Epithelial cell of esophagus (primary cell): ENCODE data around the gene KIF15.

ENCODE experiments used
- DNase-seq: peaks from one replicate; pipeline ENCODE4 v3.0.0; 2010; ENCODE audit warnings: low read depth
- H3K4me3 ChIP-seq: 2 replicates; pipeline ENCODE4 v1.5.1; 2011; ENCODE audit warnings: mild to moderate bottlenecking, low read length, control low read depth
- CTCF ChIP-seq: IDR thresholded peaks from 2 replicates; pipeline ENCODE4 v1.5.1; 2011; ENCODE audit warnings: low read depth, mild to moderate bottlenecking, low read length, control low read depth, inconsistent platforms; ENCODE audit not compliant: insufficient read depth; ENCODE audit errors: missing control alignments

KIF15 gene

GRCh38 chr3:44890852-44891251 lies 129.3 kb downstream of the KIF15 start:
- no peak for DNase-seq
- no peak overlapping the region for H3K4me3 ChIP-seq
- no peak for TF ChIP-seq CTCF

GRCh38 chr3:44892689-44893088 lies 131.1 kb downstream of the KIF15 start:
- TF ChIP-seq CTCF, result no peak
- peak; percentile 67 for DNase-seq

GRCh38 chr3:44893097-44893496 lies 131.5 kb downstream of the KIF15 start:
- peak; percentile 88 for DNase-seq
- no peak overlapping the region for H3K4me3 ChIP-seq
- TF ChIP-seq CTCF, result no peak

More at GRCh38 chr3:44892689-44893088, 131.1 kb downstream of the KIF15 start:
- no peak overlapping the region for H3K4me3 ChIP-seq

GRCh38 chr3:44894485-44894884 lies 132.9 kb downstream of the KIF15 start:
- no peak overlapping the region for H3K4me3 ChIP-seq
- DNase-seq, result no peak
- TF ChIP-seq CTCF, result no peak

GRCh38 chr3:44896440-44896839 lies 134.8 kb downstream of the KIF15 start:
- DNase-seq, result no peak
- H3K4me3 ChIP-seq, result no peak overlapping the region
- TF ChIP-seq CTCF, result no peak

- TF ChIP-seq CTCF, result no peak
- H3K4me3 ChIP-seq, result no peak overlapping the region
- DNase-seq, result peak; percentile 28
Measured at GRCh38 chr3:44899683-44900367, 138.2 kb downstream of the KIF15 start.

- TF ChIP-seq CTCF, result no peak
- H3K4me3 ChIP-seq, result no peak overlapping the region
- no peak for DNase-seq
Measured at GRCh38 chr3:44902628-44903027, 141.0 kb downstream of the KIF15 start.
